Loucy (cell line): Measurements from ENCODE around the gene TMEM114.

Experiments used
- H2AFZ ChIP-seq: fragments of 200-600 bp; sonication (generic); 2 replicates; pipeline ENCODE4 v1.6.0; 2016; ENCODE audit warnings: antibody characterized with exemption, mild to moderate bottlenecking, low read length, moderate library complexity
- H3F3A ChIP-seq: fragments of 200-600 bp; 2 replicates; pipeline ENCODE4 v1.6.0; 2016; ENCODE audit warnings: antibody characterized with exemption, low read depth, mild to moderate bottlenecking
- H3K27me3 ChIP-seq: fragments of 200-600 bp; sonication (generic); 2 replicates; pipeline ENCODE4 v1.6.1; 2014; ENCODE audit warnings: low read length, mild to moderate bottlenecking; ENCODE audit not compliant: insufficient read depth, poor library complexity, severe bottlenecking
- H3K36me3 ChIP-seq: fragments of 200-600 bp; sonication (generic); 2 replicates; pipeline ENCODE4 v1.6.1; 2016; ENCODE audit warnings: low read length; ENCODE audit not compliant: insufficient read depth
- H3K4me1 ChIP-seq: fragments of 200-600 bp; sonication (generic); 2 replicates; pipeline ENCODE4 v1.5.1; 2014; ENCODE audit warnings: low read length, mild to moderate bottlenecking; ENCODE audit not compliant: insufficient read depth, poor library complexity, severe bottlenecking
- H3K4me2 ChIP-seq: fragments of 200-600 bp; sonication (generic); 2 replicates; pipeline ENCODE4 v1.6.0; 2014; ENCODE audit warnings: antibody characterized with exemption, low read length, low read depth, mild to moderate bottlenecking; ENCODE audit not compliant: poor library complexity, severe bottlenecking
- H3K4me3 ChIP-seq: fragments of 200-600 bp; sonication (generic); 2 replicates; pipeline ENCODE4 v1.5.1; 2014; ENCODE audit warnings: low read length, mild to moderate bottlenecking, mixed read lengths; ENCODE audit not compliant: poor library complexity, severe bottlenecking
- H3K79me2 ChIP-seq: fragments of 200-600 bp; sonication (generic); 2 replicates; pipeline ENCODE4 v1.6.1; 2014; ENCODE audit warnings: low read length; ENCODE audit not compliant: insufficient read depth
- H3K9ac ChIP-seq: fragments of 200-600 bp; sonication (generic); 2 replicates; pipeline ENCODE4 v1.6.0; 2014; ENCODE audit warnings: mild to moderate bottlenecking, low read depth, low read length, moderate library complexity; ENCODE audit not compliant: poor library complexity, severe bottlenecking
- H3K9me2 ChIP-seq: fragments of 200-600 bp; sonication (generic); replicated peaks from 2 replicates; pipeline ENCODE4 v1.6.1; 2016; ENCODE audit warnings: low read depth, low read length, mixed read lengths
- H3K9me3 ChIP-seq: fragments of 200-600 bp; sonication (generic); 2 replicates; pipeline ENCODE4 v1.6.1; 2014; ENCODE audit warnings: mild to moderate bottlenecking, antibody characterized with exemption, low read length, low read depth; ENCODE audit not compliant: insufficient read depth
- H4K20me1 ChIP-seq: fragments of 200-600 bp; sonication (generic); 2 replicates; pipeline ENCODE4 v1.6.0; 2014; ENCODE audit warnings: antibody characterized with exemption, low read length, mild to moderate bottlenecking; ENCODE audit not compliant: insufficient read depth, poor library complexity, severe bottlenecking
- EZH2phosphoT487 ChIP-seq: fragments of 200-600 bp; IDR thresholded peaks from 2 replicates; pipeline ENCODE4 v1.6.1; 2018; ENCODE audit warnings: antibody characterized with exemption, mild to moderate bottlenecking, moderate library complexity, borderline replicate concordance
- TF ChIP-seq, protein P1 (sequence below): fragments of 200-600 bp; sonication (generic); conservative IDR thresholded peaks from 2 replicates; pipeline ENCODE4 v1.5.1; 2014; ENCODE audit warnings: mild to moderate bottlenecking, antibody characterized with exemption, low read length

TMEM114 gene

GRCh38 chr16:8544406-8544805 is 45.9 kb downstream of the TMEM114 start:
- Histone ChIP-seq H3K4me1 (no peaks in the 10 kb centered on the region), H4K20me1 (no peaks in the 10 kb centered on the region), H2AFZ (no peak overlapping the region), H3F3A (no peaks in the 10 kb centered on the region), H3K27me3 (no peaks in the 10 kb centered on the region), H3K36me3 (no peaks in the 10 kb centered on the region), H3K9me3 (no peaks in the 10 kb centered on the region), H3K4me2 (no peak overlapping the region), H3K4me3 (no peak overlapping the region), H3K9ac (no peak overlapping the region), H3K9me2 (no peaks in the 10 kb centered on the region), H3K79me2 (no peaks in the 10 kb centered on the region)
- TF ChIP-seq, protein P1, sequence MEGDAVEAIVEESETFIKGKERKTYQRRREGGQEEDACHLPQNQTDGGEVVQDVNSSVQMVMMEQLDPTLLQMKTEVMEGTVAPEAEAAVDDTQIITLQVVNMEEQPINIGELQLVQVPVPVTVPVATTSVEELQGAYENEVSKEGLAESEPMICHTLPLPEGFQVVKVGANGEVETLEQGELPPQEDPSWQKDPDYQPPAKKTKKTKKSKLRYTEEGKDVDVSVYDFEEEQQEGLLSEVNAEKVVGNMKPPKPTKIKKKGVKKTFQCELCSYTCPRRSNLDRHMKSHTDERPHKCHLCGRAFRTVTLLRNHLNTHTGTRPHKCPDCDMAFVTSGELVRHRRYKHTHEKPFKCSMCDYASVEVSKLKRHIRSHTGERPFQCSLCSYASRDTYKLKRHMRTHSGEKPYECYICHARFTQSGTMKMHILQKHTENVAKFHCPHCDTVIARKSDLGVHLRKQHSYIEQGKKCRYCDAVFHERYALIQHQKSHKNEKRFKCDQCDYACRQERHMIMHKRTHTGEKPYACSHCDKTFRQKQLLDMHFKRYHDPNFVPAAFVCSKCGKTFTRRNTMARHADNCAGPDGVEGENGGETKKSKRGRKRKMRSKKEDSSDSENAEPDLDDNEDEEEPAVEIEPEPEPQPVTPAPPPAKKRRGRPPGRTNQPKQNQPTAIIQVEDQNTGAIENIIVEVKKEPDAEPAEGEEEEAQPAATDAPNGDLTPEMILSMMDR, result no peak
- no peak for TF ChIP-seq EZH2phosphoT487

DNA sequence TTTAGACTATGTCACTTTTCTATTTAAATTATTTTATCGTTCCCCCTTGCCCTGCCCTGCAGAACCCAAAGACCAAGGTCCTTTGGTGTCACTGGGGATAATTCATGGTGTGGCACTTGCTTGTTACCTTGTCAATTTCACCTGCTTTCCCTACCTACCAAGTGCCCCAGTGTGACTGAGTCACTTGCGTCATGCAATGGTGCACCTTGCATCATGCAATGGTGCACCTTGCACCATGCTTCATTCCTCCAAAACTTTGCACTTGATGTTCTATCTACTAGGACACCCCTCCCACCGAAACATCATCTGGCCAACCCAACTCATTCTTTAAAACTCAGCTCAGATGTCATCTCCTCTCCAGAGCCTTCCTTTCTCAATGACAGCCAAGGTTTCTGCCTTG is 47.1 kb downstream of the TMEM114 start:
- Histone ChIP-seq H3K4me1 (no peaks in the 10 kb centered on the region), H3K9me2 (no peaks in the 10 kb centered on the region), H3K9ac (no peak overlapping the region), H3K36me3 (no peaks in the 10 kb centered on the region), H3F3A (no peaks in the 10 kb centered on the region), H3K79me2 (no peaks in the 10 kb centered on the region), H3K4me2 (no peak overlapping the region), H3K9me3 (no peaks in the 10 kb centered on the region), H2AFZ (no peak overlapping the region), H3K4me3 (no peak overlapping the region), H3K27me3 (no peaks in the 10 kb centered on the region), H4K20me1 (no peaks in the 10 kb centered on the region)
- TF ChIP-seq, protein P1, result no peak
- TF ChIP-seq EZH2phosphoT487, result no peak

DNA sequence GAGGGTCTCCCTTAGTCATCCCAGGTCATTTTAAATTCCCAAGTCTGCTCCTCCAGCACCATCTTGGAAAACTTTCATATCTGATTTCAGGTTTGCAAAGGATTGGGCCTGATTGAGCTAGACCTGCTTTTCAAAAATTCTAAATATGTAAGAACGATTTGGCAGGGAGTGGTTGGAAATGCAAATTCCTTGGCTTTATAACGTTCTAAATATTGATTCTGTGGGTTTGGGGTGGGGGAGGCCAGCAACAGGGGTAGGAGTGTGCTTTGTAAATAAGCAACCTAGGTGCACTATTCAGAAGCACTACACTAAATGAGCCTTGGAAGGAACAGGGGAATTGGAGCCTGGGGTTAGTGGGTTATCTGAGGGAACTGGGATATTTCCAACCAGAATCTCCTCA is 47.9 kb downstream of the TMEM114 start:
- H3K4me3 ChIP-seq, result no peak overlapping the region
- H3F3A ChIP-seq, result no peaks in the 10 kb centered on the region
- H3K9ac ChIP-seq, result no peak overlapping the region
- no peak overlapping the region for H2AFZ ChIP-seq
- H3K9me3 ChIP-seq, result no peaks in the 10 kb centered on the region
- no peaks in the 10 kb centered on the region for H3K27me3 ChIP-seq
- H3K4me1 ChIP-seq, result no peaks in the 10 kb centered on the region
- no peaks in the 10 kb centered on the region for H3K36me3 ChIP-seq
- H3K4me2 ChIP-seq, result no peak overlapping the region
- no peaks in the 10 kb centered on the region for H3K9me2 ChIP-seq
- TF ChIP-seq, protein P1, result no peak
- no peak for TF ChIP-seq EZH2phosphoT487
- no peaks in the 10 kb centered on the region for H4K20me1 ChIP-seq
- no peaks in the 10 kb centered on the region for H3K79me2 ChIP-seq
